ENCODE measurements around the gene MED13L.
"Not testable (repeated sequence)": the region's sequence is repeated elsewhere in the genome, so short reads cannot be mapped to it uniquely, and the experiment has no call there.

Gene MED13L

DNA sequence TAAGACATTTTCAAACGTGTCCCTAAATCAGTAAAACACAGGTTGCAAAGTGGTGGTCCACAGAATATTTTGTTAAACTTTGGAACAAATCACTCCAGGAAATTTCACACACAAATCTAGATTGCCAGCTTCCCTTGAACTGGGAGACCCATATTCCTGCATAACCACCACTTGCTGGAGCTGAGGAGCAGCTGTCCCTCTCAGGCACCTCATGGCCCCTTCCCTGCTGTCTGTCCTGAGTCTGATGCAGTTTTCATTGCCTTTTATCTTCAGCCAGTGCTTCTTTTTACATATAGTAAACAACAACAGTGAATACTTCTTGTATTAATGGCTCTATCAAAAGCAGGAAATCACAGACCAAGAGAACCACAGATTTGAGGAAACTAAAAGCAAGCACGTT is 289.3 kb downstream of the MED13L start:
- DNase-seq (ENCODE audit: insufficient read length, low spot score) (no peak), FAIRE-seq (no peak)
- TF ChIP-seq, protein P1, sequence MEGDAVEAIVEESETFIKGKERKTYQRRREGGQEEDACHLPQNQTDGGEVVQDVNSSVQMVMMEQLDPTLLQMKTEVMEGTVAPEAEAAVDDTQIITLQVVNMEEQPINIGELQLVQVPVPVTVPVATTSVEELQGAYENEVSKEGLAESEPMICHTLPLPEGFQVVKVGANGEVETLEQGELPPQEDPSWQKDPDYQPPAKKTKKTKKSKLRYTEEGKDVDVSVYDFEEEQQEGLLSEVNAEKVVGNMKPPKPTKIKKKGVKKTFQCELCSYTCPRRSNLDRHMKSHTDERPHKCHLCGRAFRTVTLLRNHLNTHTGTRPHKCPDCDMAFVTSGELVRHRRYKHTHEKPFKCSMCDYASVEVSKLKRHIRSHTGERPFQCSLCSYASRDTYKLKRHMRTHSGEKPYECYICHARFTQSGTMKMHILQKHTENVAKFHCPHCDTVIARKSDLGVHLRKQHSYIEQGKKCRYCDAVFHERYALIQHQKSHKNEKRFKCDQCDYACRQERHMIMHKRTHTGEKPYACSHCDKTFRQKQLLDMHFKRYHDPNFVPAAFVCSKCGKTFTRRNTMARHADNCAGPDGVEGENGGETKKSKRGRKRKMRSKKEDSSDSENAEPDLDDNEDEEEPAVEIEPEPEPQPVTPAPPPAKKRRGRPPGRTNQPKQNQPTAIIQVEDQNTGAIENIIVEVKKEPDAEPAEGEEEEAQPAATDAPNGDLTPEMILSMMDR (IDR thresholded peaks at IDR 0.05; ENCODE audit: insufficient read depth, missing control alignments): no peak

DNA sequence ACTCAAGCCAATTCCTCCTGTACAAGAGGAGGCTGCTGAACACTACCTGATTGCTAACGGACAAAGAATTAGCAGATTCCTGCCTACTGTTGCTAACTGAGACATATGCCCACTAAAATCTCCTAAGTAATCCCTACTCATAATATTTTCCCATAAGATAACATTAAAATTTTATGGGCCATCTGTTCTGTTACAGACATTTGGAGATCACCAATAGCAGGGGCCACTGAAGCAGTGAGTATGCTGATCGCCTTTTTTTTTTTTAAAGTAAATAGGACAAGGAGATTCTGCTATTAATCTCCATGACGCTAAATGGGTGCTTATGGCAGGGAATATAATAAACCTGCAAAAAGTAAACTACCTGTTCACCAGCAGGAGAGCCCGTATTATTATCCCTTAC is 292.9 kb downstream of the MED13L start:
- FAIRE-seq (peak; percentile 44), DNase-seq (ENCODE audit: insufficient read length, low spot score) (peak; percentile 23)

DNA sequence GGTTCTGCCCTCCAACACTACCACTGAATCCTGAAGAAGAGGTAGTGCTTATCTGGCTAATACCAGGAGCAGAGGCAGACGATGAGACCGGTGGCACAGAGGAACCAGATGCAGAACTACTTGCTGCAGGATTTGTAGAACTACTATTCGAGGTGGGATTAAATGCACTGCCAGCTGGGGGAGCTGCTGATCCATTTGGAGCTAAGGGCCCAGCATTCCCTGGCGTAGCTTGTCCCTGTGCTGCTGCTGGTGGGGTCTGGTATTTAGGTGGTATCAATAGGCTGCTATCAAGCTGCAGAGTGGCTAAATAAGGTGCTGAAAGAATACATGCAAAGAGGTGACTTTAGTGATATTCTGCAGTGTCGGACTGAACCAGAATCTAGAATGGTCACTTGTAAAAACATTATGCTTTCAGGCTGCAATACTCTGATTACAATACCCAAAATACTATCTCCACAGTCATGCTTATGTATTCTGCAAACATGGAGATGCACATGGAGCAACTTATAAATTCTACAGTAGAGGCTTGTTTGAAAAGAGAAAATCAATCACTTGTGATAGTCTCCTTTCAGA is 294.2 kb downstream of the MED13L start:
- DNase-seq (ENCODE audit: insufficient read length, low spot score): no peak
- TF ChIP-seq, protein P1 (IDR thresholded peaks at IDR 0.05; ENCODE audit: insufficient read depth, missing control alignments): peak; percentile 61
- FAIRE-seq: no peak

More for the DNA sequence above, 292.9 kb downstream of the MED13L start:
- TF ChIP-seq, protein P1 (IDR thresholded peaks at IDR 0.05; ENCODE audit: insufficient read depth, missing control alignments): no peak

DNA sequence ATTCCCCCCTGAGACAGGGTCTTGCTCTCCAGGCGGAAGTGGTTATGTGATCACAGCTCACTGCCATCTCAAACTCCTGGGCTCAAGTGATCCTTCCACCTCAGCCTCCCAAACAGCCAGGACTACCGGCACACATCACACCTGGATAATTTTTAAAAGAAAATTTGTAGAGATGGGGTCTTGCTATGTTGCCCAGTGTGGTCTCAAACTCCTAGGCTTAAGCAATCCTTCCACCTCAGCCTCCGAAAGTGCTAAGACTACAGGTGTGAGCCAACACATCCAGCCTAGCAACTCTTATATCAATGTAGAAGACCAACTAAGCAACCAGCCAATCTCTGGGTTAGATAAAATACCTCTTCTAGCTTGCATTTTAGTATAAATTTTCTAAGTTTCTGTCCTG is 297.2 kb downstream of the MED13L start:
- FAIRE-seq (no peak), DNase-seq (ENCODE audit: insufficient read length, low spot score) (no peak)
- TF ChIP-seq, protein P1 (IDR thresholded peaks at IDR 0.05; ENCODE audit: insufficient read depth, missing control alignments): no peak

DNA sequence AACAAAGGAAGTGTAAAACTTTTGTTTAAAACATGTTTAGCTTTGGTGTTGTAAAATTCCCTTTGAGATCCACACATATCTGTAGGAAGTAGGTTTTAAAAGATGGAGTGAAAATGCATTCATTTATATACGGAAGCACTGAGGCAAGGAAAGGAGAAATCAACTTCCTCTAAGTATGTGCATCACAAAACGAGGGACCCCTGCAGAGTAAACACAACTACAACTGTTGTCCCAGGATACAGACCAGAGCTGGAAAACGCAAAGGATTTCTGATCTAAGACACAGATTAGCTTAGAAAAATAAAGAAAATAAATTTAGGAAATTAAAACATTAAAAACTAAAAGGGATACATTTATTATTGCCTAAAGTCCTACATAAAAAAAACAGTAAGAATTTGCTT is 297.6 kb downstream of the MED13L start:
- DNase-seq (ENCODE audit: insufficient read length, low spot score): no peak
- FAIRE-seq: no peak
- TF ChIP-seq, protein P1 (IDR thresholded peaks at IDR 0.05; ENCODE audit: insufficient read depth, missing control alignments): no peak

DNA sequence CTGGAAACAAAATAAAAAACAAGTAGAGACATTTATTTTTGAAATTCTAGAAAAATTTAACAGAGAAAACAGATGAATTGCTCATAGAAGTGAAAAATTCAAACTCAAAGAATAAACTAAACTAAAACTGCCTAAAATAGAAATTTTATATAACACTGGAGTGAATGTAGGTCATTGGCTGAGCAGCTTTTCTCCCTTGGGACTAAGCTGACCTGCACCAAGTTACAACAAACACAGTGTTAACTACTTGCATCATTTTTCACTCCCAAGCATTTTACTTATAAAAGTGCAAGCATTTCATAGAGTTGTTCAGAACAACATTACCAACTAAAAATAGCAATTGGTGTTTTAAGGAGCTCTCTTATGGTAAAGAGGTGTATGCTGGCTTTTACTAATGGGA is 298.1 kb downstream of the MED13L start:
- TF ChIP-seq, protein P1 (IDR thresholded peaks at IDR 0.05; ENCODE audit: insufficient read depth, missing control alignments): no peak
- FAIRE-seq (no peak), DNase-seq (ENCODE audit: insufficient read length, low spot score) (no peak)

DNA sequence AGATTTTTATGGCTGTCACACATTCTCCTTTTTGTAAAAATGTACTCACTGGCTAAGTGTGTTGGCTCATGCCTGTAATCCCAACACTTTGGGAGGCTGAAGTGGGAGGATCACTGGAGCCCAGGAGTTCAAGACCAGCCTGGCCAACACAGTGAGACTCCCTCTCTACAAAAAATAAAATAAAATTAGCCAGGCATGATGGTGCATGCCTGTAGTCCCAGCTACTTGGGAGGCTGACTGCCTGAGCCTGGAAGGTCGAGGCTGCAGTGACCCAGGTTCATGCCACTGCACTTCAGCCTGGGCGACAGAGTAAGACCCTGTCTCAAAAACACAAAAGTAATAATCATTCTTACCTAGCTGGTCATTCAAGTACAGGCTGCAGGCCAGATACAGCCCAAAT is 300.7 kb downstream of the MED13L start:
- DNase-seq (ENCODE audit: insufficient read length, low spot score); FAIRE-seq: not testable (repeated sequence)

DNA sequence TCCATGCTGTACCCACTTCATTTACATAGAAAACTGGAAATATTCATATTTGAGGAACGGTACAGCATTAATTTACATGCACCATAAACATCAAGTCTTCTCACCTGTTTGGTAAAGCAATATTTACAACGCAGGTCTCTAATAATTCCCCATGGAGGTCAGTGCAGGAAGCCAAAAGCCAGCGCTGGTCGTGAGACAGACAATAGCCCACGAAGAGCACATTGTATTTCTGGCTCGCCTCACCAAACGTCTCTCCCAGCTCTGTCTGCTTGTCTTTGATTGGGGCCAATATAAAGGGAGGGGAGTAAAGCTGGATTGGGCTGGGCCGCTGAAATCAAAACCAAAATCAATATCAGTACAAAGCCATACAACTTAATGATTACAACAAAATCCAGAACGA is 302.1 kb downstream of the MED13L start:
- no peak for FAIRE-seq
- TF ChIP-seq, protein P1 (IDR thresholded peaks at IDR 0.05; ENCODE audit: insufficient read depth, missing control alignments): no peak
- DNase-seq (ENCODE audit: insufficient read length, low spot score): no peak
